Measurements from ENCODE around the gene FARS2.
"Not testable (repeated sequence)": the region's sequence is repeated elsewhere in the genome, so short reads cannot be mapped to it uniquely, and the experiment has no call there.

The FARS2 gene

DNA sequence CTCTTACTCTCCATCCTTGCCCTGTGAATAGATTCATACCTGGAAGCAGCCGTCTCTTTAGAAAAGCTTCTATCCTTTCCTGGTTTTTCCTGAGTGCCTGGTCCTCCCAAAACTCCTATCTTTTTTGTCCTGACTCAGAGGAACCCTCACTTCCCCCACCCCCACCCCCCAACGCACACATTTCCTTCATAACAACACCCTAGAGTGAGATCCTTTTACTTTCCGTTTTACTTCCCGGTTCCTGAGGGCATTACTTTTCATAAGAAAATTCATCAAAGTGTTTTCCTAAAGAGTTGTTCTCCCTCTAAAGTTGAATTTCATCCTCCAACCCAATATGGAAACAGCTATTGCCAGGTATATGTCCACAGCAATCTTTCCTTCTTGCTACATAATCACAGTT is 418.4 kb downstream of the FARS2 start:
- Histone ChIP-seq H3K27me3 (ENCODE audit: control insufficient read depth, insufficient read depth, low read length) (no peaks in the 10 kb centered on the region), H3K9me3 (ENCODE audit: control insufficient read depth, low read depth, low read length) (no peaks in the 10 kb centered on the region), H3K36me3 (ENCODE audit: control insufficient read depth, low read depth, low read length) (no peaks in the 10 kb centered on the region), H3K4me1 (ENCODE audit: control insufficient read depth, low read depth, low read length) (peaks cover 17% of the 10 kb centered on the region), H3K4me3 (ENCODE audit: low read length) (no peak overlapping the region), H3K9ac (ENCODE audit: low read length) (no peak overlapping the region), H3K27ac (ENCODE audit: low read length) (no peak overlapping the region)

DNA sequence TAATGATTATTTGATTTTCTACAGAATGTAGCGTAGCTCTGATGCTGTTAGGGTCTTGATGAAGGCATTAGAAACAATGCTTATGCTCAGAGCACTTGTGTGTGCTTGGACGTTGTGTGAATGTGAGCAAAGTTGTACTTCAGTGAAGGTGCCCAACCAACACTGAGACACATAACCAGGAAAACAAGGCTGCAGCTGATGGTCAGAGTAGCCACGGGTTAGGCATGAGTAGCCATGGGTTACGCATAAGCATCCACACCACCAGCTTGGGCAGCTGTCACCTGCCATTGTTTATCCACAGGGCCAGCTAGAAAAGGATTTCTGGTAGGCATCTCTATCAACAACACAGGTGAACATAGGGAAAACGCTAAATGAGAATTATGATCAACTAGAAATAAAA is 418.8 kb downstream of the FARS2 start:
- Histone ChIP-seq H3K27ac (ENCODE audit: low read length) (no peak overlapping the region), H3K9me3 (ENCODE audit: control insufficient read depth, low read depth, low read length) (no peaks in the 10 kb centered on the region), H3K27me3 (ENCODE audit: control insufficient read depth, insufficient read depth, low read length) (no peaks in the 10 kb centered on the region), H3K4me1 (ENCODE audit: control insufficient read depth, low read depth, low read length) (peaks cover 17% of the 10 kb centered on the region), H3K4me3 (ENCODE audit: low read length) (no peak overlapping the region), H3K9ac (ENCODE audit: low read length) (no peak overlapping the region), H3K36me3 (ENCODE audit: control insufficient read depth, low read depth, low read length) (no peaks in the 10 kb centered on the region)

DNA sequence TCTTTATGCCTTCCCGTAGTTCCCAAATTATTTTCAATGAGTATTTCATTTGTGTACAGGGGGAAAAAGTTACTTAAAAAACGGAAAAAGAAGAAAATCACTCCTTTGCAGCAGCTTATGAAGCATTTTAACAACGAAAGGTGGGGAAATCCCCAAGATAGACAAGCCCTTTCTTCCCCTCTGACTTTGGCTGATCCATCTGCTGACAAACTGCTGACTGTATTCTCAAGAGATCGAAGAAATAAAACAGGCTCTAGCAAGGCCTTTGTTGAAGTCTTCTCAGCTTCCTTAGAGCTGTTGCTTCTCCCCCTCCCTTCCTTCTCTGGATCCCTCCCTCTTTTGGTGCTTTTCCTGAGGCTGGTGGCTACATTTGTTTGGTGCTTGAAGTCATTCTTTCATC is 420.2 kb downstream of the FARS2 start:
- Histone ChIP-seq H3K36me3 (ENCODE audit: control insufficient read depth, low read depth, low read length) (no peaks in the 10 kb centered on the region), H3K27ac (ENCODE audit: low read length) (no peak overlapping the region), H3K9ac (ENCODE audit: low read length) (no peak overlapping the region), H3K27me3 (ENCODE audit: control insufficient read depth, insufficient read depth, low read length) (no peaks in the 10 kb centered on the region), H3K4me1 (ENCODE audit: control insufficient read depth, low read depth, low read length) (peaks cover 17% of the 10 kb centered on the region), H3K4me3 (ENCODE audit: low read length) (no peak overlapping the region), H3K9me3 (ENCODE audit: control insufficient read depth, low read depth, low read length) (no peaks in the 10 kb centered on the region)

DNA sequence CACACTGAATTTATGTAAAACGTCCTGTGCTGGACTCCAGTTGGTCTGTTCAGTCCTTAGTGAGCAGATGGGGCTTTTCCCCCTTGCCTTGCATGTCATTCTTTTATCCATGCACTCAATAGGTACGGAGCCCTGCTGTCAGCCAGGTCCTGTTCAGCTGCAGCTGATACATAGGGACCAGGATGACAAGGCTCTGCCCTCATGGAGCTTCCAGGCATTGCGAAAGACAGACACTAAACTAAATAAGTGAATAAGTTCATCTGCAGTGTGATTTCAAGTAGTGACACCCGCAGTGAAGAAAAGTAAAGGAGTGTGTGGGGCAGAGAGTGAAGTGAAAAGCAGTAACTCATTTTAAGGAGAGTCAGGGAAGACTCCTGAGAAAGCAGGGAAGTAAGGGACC is 421.2 kb downstream of the FARS2 start:
- Histone ChIP-seq H3K4me3 (ENCODE audit: low read length) (no peak overlapping the region), H3K27me3 (ENCODE audit: control insufficient read depth, insufficient read depth, low read length) (no peaks in the 10 kb centered on the region), H3K4me1 (ENCODE audit: control insufficient read depth, low read depth, low read length) (peaks cover 17% of the 10 kb centered on the region), H3K9ac (ENCODE audit: low read length) (no peak overlapping the region), H3K9me3 (ENCODE audit: control insufficient read depth, low read depth, low read length) (no peaks in the 10 kb centered on the region), H3K36me3 (ENCODE audit: control insufficient read depth, low read depth, low read length) (no peaks in the 10 kb centered on the region), H3K27ac (ENCODE audit: low read length) (no peak overlapping the region)

DNA sequence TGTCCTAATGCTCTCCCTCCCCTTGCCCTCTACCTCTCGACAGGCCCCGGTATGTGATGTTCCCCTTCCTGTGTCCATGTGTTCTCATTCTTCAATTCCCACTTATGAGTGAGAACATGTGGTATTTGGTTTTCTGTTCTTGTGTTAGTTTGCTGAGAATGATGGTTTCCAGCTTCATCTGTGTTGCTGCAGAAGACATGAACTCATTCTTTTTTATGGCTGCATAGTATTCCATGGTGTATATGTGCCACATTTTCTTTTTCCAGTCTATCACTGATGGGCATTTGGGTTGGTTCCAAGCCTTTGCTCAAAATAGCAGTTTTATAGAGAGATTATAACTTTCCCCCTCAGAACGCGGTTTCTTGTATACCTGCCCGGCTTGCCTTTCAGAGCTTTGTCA is 422.4 kb downstream of the FARS2 start:
- not testable (repeated sequence) for H3K27ac ChIP-seq (ENCODE audit: low read length); H3K4me3 ChIP-seq (ENCODE audit: low read length); H3K36me3 ChIP-seq (ENCODE audit: control insufficient read depth, low read depth, low read length)

DNA sequence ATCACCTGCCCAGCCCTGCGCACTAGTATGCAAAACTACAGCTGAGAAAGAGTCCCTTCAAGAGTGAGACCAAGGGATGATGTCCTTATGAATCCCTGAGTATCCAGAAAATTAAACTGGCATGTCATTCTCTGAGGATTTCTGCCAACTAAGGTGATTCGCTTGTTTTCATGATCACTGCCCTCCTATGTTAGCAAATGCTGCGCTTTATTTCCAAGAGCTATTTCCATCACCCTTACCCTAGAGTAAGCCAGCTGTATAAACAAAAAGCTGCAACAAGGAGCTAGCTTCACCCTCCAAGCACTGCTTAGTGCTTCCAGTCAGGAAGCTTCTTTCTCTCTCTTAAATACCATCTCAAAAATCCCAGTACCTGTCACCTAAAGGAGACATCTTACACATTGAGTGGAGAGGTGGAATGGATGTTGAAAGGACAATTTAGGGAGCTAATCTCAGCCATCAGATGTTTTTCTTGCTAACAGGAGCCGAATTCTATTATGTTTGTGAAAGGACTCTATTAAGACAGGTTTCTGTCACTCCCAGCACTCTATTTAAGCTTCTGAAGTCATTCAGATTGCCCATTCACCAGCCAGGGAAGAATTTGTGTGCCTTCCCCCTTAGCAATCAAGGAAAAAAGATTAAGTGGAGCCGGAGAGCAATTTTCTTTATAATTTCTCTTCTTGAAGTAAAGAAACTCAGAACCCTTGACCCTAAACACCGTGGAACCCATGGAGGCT is 423.2 kb downstream of the FARS2 start:
- Histone ChIP-seq H3K27me3 (ENCODE audit: control insufficient read depth, insufficient read depth, low read length) (no peaks in the 10 kb centered on the region), H3K9me3 (ENCODE audit: control insufficient read depth, low read depth, low read length) (no peaks in the 10 kb centered on the region), H3K36me3 (ENCODE audit: control insufficient read depth, low read depth, low read length) (no peaks in the 10 kb centered on the region), H3K4me1 (ENCODE audit: control insufficient read depth, low read depth, low read length) (peaks cover 11% of the 10 kb centered on the region), H3K4me3 (ENCODE audit: low read length) (no peak overlapping the region), H3K27ac (ENCODE audit: low read length) (no peak overlapping the region), H3K9ac (ENCODE audit: low read length) (no peak overlapping the region)

More for the DNA sequence above, 422.4 kb downstream of the FARS2 start:
- not testable (repeated sequence) for H3K9me3 ChIP-seq (ENCODE audit: control insufficient read depth, low read depth, low read length); H3K27me3 ChIP-seq (ENCODE audit: control insufficient read depth, insufficient read depth, low read length); H3K9ac ChIP-seq (ENCODE audit: low read length)
- H3K4me1 ChIP-seq (ENCODE audit: control insufficient read depth, low read depth, low read length), result peaks cover 17% of the 10 kb centered on the region

DNA sequence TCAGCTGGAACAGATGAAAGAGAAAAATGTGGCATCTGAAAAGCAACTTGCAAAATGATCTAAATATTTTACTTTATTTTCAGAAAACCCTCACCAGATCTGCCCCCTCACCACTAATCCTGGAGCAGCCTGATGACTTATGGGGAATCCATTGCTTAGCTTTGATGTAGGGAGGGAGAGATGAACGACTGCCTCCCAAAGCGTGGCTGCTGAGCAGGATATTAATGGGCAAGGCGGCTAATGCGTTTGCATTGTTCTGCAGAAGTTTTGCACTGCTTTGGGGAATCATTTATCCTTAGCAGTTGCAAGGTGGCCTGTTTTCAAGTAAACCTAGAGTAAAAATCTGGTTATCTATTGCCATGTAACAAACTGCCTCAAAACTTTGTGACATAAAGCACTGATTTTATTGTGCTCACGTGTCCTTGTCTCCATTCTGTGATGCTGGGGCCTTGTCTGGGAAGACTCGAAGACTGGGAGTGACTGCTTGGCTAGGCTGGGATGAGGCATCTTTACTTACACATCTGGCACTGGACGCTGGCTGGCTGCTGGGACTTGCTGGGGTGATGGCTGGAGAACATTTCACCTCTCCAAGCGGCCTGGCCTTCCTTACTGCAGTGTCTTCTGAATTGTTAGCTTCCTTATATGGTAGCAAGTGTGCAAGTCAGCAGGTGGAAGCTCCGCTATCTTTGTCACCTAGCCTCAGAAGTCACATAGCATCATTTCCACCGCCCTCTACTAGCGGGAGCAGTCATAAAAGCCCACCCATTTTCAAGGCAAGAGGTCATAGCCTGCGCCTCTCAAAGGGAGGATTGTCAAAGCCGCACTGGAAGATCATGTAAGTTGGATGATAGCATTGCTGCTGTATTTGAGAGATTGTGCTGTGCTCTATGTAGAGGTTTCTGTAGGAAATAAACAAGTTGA is 432.2 kb downstream of the FARS2 start:
- Histone ChIP-seq H3K4me1 (ENCODE audit: control insufficient read depth, low read depth, low read length) (no peaks in the 10 kb centered on the region), H3K4me3 (ENCODE audit: low read length) (no peak overlapping the region), H3K27ac (ENCODE audit: low read length) (no peak overlapping the region), H3K36me3 (ENCODE audit: control insufficient read depth, low read depth, low read length) (no peaks in the 10 kb centered on the region), H3K9me3 (ENCODE audit: control insufficient read depth, low read depth, low read length) (no peaks in the 10 kb centered on the region), H3K9ac (ENCODE audit: low read length) (no peak overlapping the region), H3K27me3 (ENCODE audit: control insufficient read depth, insufficient read depth, low read length) (no peaks in the 10 kb centered on the region)

DNA sequence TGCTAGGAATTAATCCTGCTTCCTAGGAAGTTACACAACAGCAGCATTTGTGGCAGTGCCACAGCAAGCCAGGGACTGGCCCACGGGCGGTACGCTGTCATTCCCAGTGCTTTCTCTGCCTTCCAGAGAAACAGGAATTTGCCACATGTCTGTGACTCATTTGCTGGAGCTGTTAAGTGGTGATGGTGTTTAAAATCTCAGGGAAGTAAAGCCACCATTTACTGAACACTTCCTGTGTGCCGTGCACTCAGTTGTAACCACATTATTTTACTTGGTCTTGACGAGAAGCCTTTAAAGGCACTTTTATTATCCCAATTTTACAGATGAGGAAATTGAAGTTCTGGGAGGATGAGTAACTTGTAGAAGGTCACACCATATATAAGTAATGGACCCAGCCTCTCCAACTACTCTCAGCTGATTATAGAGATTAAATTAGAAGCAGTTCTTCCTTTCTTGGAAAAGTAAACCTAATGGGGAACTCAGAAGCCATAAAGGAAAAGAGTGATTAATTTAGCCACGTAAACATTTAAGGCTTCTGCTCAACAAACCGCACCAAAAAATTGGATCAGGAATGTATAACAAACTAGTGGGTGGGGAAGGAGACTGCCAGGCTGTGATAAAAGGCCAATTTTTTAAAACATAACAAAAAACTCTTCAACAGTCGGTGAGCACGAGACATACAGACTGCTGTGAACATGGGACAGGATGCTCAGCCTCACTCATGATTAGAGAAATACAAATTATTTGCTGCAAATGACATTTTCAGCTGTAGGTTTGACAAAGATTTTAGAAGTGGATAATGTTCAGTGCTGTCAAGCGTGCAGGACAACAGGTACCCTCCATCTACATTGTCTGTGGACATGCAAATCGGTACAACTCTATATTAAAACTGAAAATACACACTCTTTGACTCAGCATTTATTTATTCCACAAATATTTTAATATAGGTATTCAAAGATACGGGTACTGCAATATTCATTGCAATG is 434.2 kb downstream of the FARS2 start:
- Histone ChIP-seq H3K4me3 (ENCODE audit: low read length) (no peak overlapping the region), H3K27me3 (ENCODE audit: control insufficient read depth, insufficient read depth, low read length) (no peaks in the 10 kb centered on the region), H3K27ac (ENCODE audit: low read length) (no peak overlapping the region), H3K9me3 (ENCODE audit: control insufficient read depth, low read depth, low read length) (no peaks in the 10 kb centered on the region), H3K4me1 (ENCODE audit: control insufficient read depth, low read depth, low read length) (no peaks in the 10 kb centered on the region), H3K9ac (ENCODE audit: low read length) (no peak overlapping the region), H3K36me3 (ENCODE audit: control insufficient read depth, low read depth, low read length) (no peaks in the 10 kb centered on the region)

DNA sequence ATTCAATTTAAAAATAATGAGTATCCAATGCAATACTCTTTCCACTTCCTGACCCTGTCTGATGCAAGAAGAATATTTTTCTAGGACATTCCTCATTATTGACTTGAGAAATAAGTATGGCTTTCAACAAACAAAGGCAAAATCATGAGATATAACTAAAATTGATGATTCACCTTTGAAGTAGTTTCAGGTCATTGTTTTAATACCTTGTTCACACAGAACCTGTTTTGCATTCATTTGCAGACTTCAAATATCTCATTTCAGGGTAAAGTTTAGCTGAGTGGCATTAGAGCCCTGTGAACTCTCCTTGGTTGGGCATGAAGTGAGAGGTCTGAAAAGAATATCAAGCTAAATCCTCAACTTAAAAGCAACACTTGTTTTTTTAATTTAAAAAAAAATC is 436.2 kb downstream of the FARS2 start:
- Histone ChIP-seq H3K4me1 (ENCODE audit: control insufficient read depth, low read depth, low read length) (no peaks in the 10 kb centered on the region), H3K27ac (ENCODE audit: low read length) (no peak overlapping the region)

DNA sequence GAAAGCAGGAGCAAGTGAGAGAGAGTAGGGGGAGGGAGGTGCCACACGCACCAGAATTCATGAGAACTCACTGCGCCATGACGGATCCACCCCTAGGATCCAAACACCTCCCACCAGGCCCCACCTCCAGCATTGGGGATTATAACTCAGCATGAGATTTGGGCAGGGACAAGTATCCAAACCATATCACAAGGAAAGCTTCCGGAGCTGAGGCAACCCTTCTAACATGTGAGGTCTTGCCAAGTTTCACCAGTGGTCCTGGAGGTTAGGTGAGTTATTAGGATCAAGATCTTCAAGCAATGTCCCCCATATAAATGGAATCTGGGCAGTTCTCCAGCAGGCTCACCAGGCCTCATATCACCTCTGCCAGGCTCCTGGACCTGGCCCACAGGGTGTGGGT is 437.0 kb downstream of the FARS2 start:
- Histone ChIP-seq H3K4me1 (ENCODE audit: control insufficient read depth, low read depth, low read length) (no peaks in the 10 kb centered on the region), H3K9me3 (ENCODE audit: control insufficient read depth, low read depth, low read length) (no peaks in the 10 kb centered on the region), H3K36me3 (ENCODE audit: control insufficient read depth, low read depth, low read length) (no peaks in the 10 kb centered on the region), H3K4me3 (ENCODE audit: low read length) (no peak overlapping the region), H3K9ac (ENCODE audit: low read length) (no peak overlapping the region), H3K27ac (ENCODE audit: low read length) (no peak overlapping the region), H3K27me3 (ENCODE audit: control insufficient read depth, insufficient read depth, low read length) (no peaks in the 10 kb centered on the region)

More for the DNA sequence above, 436.2 kb downstream of the FARS2 start:
- H3K36me3 ChIP-seq (ENCODE audit: control insufficient read depth, low read depth, low read length), result no peaks in the 10 kb centered on the region
- no peak overlapping the region for H3K9ac ChIP-seq (ENCODE audit: low read length)
- no peaks in the 10 kb centered on the region for H3K27me3 ChIP-seq (ENCODE audit: control insufficient read depth, insufficient read depth, low read length)
- H3K4me3 ChIP-seq (ENCODE audit: low read length), result no peak overlapping the region
- no peaks in the 10 kb centered on the region for H3K9me3 ChIP-seq (ENCODE audit: control insufficient read depth, low read depth, low read length)

DNA sequence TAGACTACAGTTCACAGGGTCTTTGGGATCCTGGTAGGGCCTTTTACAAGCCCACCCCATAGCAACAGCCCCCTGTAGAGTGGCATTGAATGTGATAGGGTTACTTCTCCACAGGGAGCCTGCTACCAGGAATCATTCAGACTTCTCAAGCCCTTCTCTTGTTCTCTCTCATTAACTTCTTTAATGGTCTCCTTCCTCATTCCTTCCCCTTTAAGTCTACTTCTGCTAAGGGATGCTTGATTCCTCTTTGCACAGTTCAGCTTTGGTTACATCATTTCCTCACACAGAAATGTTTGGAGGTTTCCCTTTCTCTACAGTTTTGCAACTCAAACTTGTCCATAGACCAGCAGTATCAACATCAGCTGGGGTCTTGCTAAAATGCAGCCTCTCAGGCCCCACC is 437.8 kb downstream of the FARS2 start:
- not testable (repeated sequence) for H3K27ac ChIP-seq (ENCODE audit: low read length); H3K4me1 ChIP-seq (ENCODE audit: control insufficient read depth, low read depth, low read length); H3K9ac ChIP-seq (ENCODE audit: low read length)

More for the DNA sequence above, 437.8 kb downstream of the FARS2 start:
- not testable (repeated sequence) for H3K4me3 ChIP-seq (ENCODE audit: low read length); H3K9me3 ChIP-seq (ENCODE audit: control insufficient read depth, low read depth, low read length); H3K27me3 ChIP-seq (ENCODE audit: control insufficient read depth, insufficient read depth, low read length); H3K36me3 ChIP-seq (ENCODE audit: control insufficient read depth, low read depth, low read length)
